HepG2 (cell line): ENCODE data around the gene EED. TPM values are rescaled to one million over a fixed set of nuclear protein-coding genes. Genes with fewer than 3 reads are reported as not detected.
A peak's percentile ranks its signal among the peaks of the same experiment; 100 is the strongest.

Experiments
- E2F5 ChIP-seq: sonication (generic); formaldehyde crosslinking; conservative IDR thresholded peaks from 2 replicates; pipeline ENCODE4 v1.4.0; 2020; ENCODE audit warnings: missing genetic modification reagents
- MTA3 ChIP-seq: sonication (generic); formaldehyde crosslinking; IDR thresholded peaks from 2 replicates; pipeline ENCODE4 v1.4.0; 2020; ENCODE audit warnings: missing genetic modification reagents
- NFRKB ChIP-seq: fragments of 450-650 bp; IDR thresholded peaks from 2 replicates; pipeline ENCODE4 v1.6.1; 2017
- RXRA ChIP-seq: sonication (generic); formaldehyde crosslinking; IDR thresholded peaks from 2 replicates; pipeline ENCODE4 v1.5.1; 2020; ENCODE audit warnings: missing genetic modification reagents
- STAG1 ChIP-seq: sonication (generic); formaldehyde crosslinking; IDR thresholded peaks from 2 replicates; pipeline ENCODE4 v1.4.0; 2020; ENCODE audit warnings: missing genetic modification reagents
- THRA ChIP-seq: sonication (generic); formaldehyde crosslinking; IDR thresholded peaks from 2 replicates; pipeline ENCODE4 v1.4.0; 2020; ENCODE audit warnings: missing genetic modification reagents, borderline replicate concordance
- ZNF18 ChIP-seq: sonication (generic); formaldehyde crosslinking; IDR thresholded peaks from 2 replicates; pipeline ENCODE4 v1.8.0; 2022; ENCODE audit warnings: mild to moderate bottlenecking, missing genetic modification reagents; ENCODE audit not compliant: insufficient replicate concordance
- ZNF24 ChIP-seq: fragments of 450-650 bp; IDR thresholded peaks from 2 replicates; pipeline ENCODE4 v1.6.1; 2017; ENCODE audit warnings: antibody characterized with exemption, mild to moderate bottlenecking
- ZNF343 ChIP-seq: sonication (generic); formaldehyde crosslinking; IDR thresholded peaks from 2 replicates; pipeline ENCODE4 v1.4.0; 2020; ENCODE audit warnings: mild to moderate bottlenecking, missing genetic modification reagents
- polyA plus RNA-seq, 8 experiments: library from polyadenylated mRNA; depleted of rRNA in 3 of 8; stranded (reverse) in 7 of 8; unstranded in 1 of 8; fragments of >200 nt; fragmentation: Illumina TruSeq in 4 of 8; extraction: Trizol in 4 of 8; gene quantifications; 2 replicates each; pipeline versions ENCODE4 v1.2.1 to v1.2.3, GENCODE V29; 2011 to 2016; ENCODE audit warnings: low read depth in 4 of 8, missing spikeins in 1 of 8, mixed read lengths in 1 of 8; ENCODE audit not compliant: insufficient read depth in 1 of 8
- total RNA-seq, 5 experiments: library from RNA; depleted of rRNA; stranded (reverse); fragments of >200 nt; fragmentation: Illumina TruSeq; extraction: Trizol; gene quantifications; 2 replicates each; pipeline ENCODE4 v1.2.3, GENCODE V29; 2016; ENCODE audit warnings: low read depth in 1 of 5
- TF ChIP-seq, protein P1 (sequence below), 2 experiments: fragments of 450-650 bp in 1 of 2; sonication (generic) in 1 of 2; formaldehyde crosslinking in 1 of 2; IDR thresholded peaks; 2 replicates each; pipeline versions ENCODE4 v1.6.1 to v1.8.0; 2016 to 2022; ENCODE audit warnings: antibody characterized with exemption in 1 of 2, mild to moderate bottlenecking in 1 of 2, missing genetic modification reagents in 1 of 2
- TF ChIP-seq, protein P2 (sequence below): sonication (generic); formaldehyde crosslinking; IDR thresholded peaks from 2 replicates; pipeline ENCODE4 v1.4.0; 2020; ENCODE audit warnings: missing genetic modification reagents

The EED gene
- total and polyA plus RNA-seq, 2 of the 13 experiments (the other 11 are each of a cell fraction or from before 2014, with no cell fraction given) = 11.0 to 28.4 TPM

- TF ChIP-seq, protein P1, sequence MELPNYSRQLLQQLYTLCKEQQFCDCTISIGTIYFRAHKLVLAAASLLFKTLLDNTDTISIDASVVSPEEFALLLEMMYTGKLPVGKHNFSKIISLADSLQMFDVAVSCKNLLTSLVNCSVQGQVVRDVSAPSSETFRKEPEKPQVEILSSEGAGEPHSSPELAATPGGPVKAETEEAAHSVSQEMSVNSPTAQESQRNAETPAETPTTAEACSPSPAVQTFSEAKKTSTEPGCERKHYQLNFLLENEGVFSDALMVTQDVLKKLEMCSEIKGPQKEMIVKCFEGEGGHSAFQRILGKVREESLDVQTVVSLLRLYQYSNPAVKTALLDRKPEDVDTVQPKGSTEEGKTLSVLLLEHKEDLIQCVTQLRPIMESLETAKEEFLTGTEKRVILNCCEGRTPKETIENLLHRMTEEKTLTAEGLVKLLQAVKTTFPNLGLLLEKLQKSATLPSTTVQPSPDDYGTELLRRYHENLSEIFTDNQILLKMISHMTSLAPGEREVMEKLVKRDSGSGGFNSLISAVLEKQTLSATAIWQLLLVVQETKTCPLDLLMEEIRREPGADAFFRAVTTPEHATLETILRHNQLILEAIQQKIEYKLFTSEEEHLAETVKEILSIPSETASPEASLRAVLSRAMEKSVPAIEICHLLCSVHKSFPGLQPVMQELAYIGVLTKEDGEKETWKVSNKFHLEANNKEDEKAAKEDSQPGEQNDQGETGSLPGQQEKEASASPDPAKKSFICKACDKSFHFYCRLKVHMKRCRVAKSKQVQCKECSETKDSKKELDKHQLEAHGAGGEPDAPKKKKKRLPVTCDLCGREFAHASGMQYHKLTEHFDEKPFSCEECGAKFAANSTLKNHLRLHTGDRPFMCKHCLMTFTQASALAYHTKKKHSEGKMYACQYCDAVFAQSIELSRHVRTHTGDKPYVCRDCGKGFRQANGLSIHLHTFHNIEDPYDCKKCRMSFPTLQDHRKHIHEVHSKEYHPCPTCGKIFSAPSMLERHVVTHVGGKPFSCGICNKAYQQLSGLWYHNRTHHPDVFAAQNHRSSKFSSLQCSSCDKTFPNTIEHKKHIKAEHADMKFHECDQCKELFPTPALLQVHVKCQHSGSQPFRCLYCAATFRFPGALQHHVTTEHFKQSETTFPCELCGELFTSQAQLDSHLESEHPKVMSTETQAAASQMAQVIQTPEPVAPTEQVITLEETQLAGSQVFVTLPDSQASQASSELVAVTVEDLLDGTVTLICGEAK (IDR thresholded peaks at IDR 0.05) = no peak
- TF ChIP-seq, protein P1 (CRISPR knock-in tag; IDR thresholded peaks at IDR 0.05) = no peak
- no peak for TF ChIP-seq MTA3
- TF ChIP-seq RXRA (CRISPR knock-in tag) = no peak; the same call in 1 of the 2 replicates
- TF ChIP-seq NFRKB = no peak
- no peak for TF ChIP-seq STAG1
- no peak for TF ChIP-seq ZNF18 (CRISPR knock-in tag)
- peak; percentile 72 for TF ChIP-seq THRA
- TF ChIP-seq, protein P2, sequence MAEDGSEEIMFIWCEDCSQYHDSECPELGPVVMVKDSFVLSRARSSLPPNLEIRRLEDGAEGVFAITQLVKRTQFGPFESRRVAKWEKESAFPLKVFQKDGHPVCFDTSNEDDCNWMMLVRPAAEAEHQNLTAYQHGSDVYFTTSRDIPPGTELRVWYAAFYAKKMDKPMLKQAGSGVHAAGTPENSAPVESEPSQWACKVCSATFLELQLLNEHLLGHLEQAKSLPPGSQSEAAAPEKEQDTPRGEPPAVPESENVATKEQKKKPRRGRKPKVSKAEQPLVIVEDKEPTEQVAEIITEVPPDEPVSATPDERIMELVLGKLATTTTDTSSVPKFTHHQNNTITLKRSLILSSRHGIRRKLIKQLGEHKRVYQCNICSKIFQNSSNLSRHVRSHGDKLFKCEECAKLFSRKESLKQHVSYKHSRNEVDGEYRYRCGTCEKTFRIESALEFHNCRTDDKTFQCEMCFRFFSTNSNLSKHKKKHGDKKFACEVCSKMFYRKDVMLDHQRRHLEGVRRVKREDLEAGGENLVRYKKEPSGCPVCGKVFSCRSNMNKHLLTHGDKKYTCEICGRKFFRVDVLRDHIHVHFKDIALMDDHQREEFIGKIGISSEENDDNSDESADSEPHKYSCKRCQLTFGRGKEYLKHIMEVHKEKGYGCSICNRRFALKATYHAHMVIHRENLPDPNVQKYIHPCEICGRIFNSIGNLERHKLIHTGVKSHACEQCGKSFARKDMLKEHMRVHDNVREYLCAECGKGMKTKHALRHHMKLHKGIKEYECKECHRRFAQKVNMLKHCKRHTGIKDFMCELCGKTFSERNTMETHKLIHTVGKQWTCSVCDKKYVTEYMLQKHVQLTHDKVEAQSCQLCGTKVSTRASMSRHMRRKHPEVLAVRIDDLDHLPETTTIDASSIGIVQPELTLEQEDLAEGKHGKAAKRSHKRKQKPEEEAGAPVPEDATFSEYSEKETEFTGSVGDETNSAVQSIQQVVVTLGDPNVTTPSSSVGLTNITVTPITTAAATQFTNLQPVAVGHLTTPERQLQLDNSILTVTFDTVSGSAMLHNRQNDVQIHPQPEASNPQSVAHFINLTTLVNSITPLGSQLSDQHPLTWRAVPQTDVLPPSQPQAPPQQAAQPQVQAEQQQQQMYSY (CRISPR knock-in tag) = peak; percentile 29; the same call in 1 of the 2 replicates
- no peak for TF ChIP-seq ZNF24
- no peak for TF ChIP-seq ZNF343 (CRISPR knock-in tag)
- no peak for TF ChIP-seq E2F5 (CRISPR knock-in tag)
Observed at GRCh38 chr11:86209806-86210657, 34.5 kb upstream of the EED start (continued).
